ENCODE data around the gene ATXN7L1.

Gene ATXN7L1

GRCh38 chr7:105647591-105647990, 228.8 kb downstream of the ATXN7L1 start:
- CTCF ChIA-PET = interaction anchor here (1.2 to 1.4 kb wide), 5 partner anchors 9 to 520 kb away, joined by 3 to 7 read pairs (median 3); no protein-coding TSS in a partner anchor
- no peak for DNase-seq (ENCODE audit: extremely low spot score)
- TF ChIP-seq CTCF (IDR thresholded peaks at IDR 0.05; ENCODE audit: control extremely low read depth, extremely low read depth, low read depth, missing control alignments) = no peak
- POLR2A ChIA-PET = no interaction called here

- CTCF ChIA-PET = interaction anchor here (1.2 to 1.9 kb wide), 3 partner anchors 9 to 12 kb away, joined by 3 to 11 read pairs (median 4); no protein-coding TSS in a partner anchor
Measured at GRCh38 chr7:105644937-105645336, 231.5 kb downstream of the ATXN7L1 start.

DNA sequence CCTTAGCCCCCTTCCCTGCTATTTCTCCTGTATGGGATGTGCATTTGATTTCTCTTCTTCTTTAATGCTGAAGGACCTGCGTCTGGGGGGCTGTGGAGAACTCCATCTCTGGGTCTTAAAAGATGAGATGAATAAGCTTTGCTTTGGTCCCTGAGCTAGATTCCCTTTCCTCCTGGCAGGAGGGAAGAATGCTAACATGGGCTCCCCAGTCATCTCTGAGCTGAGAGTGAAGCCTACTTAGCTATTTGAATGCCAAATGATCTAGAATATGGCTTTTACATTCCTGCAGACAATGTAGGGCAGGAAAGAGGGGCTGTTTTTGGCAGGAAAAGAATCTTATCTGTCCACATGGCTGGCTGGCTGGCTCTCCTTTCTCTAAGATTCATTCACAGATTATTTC, 232.5 kb downstream of the ATXN7L1 start:
- ChIA-PET CTCF (interaction anchor here (1.2 to 1.9 kb wide), 4 partner anchors 8 to 13 kb away, joined by 3 to 11 read pairs (median 4); no protein-coding TSS in a partner anchor), POLR2A (no interaction called here)

More at GRCh38 chr7:105644937-105645336, 231.5 kb downstream of the ATXN7L1 start:
- no peak for DNase-seq (ENCODE audit: extremely low spot score)
- POLR2A ChIA-PET = no interaction called here
- no peak for TF ChIP-seq CTCF (IDR thresholded peaks at IDR 0.05; ENCODE audit: control extremely low read depth, extremely low read depth, low read depth, missing control alignments)

GRCh38 chr7:105643384-105643783, 233.0 kb downstream of the ATXN7L1 start:
- ChIA-PET CTCF (interaction anchor here (1.5 to 1.9 kb wide), 3 partner anchors 9 to 14 kb away, joined by 4 to 11 read pairs (median 5); no protein-coding TSS in a partner anchor), POLR2A (no interaction called here)
- TF ChIP-seq CTCF (IDR thresholded peaks at IDR 0.05; ENCODE audit: control extremely low read depth, extremely low read depth, low read depth, missing control alignments) = no peak
- no peak for DNase-seq (ENCODE audit: extremely low spot score)

More for the DNA sequence above, 232.5 kb downstream of the ATXN7L1 start:
- no peak for TF ChIP-seq CTCF (IDR thresholded peaks at IDR 0.05; ENCODE audit: control extremely low read depth, extremely low read depth, low read depth, missing control alignments)
- DNase-seq (ENCODE audit: extremely low spot score) = no peak

- ChIA-PET POLR2A (no interaction called here), CTCF (interaction anchor here (1.1 kb wide), 1 partner anchor 10 kb away, joined by 3 read pairs; no protein-coding TSS in a partner anchor)
- TF ChIP-seq CTCF (IDR thresholded peaks at IDR 0.05; ENCODE audit: control extremely low read depth, extremely low read depth, low read depth, missing control alignments) = no peak
- DNase-seq (ENCODE audit: extremely low spot score) = no peak
Measured at GRCh38 chr7:105642264-105642663, 234.1 kb downstream of the ATXN7L1 start.

- POLR2A ChIA-PET = no interaction called here
- CTCF ChIA-PET = interaction anchor here (1.1 to 1.7 kb wide), 3 partner anchors 11 to 15 kb away, joined by 3 to 5 read pairs (median 4); no protein-coding TSS in a partner anchor
- no peak for TF ChIP-seq CTCF (IDR thresholded peaks at IDR 0.05; ENCODE audit: control extremely low read depth, extremely low read depth, low read depth, missing control alignments)
- no peak for DNase-seq (ENCODE audit: extremely low spot score)
Measured at GRCh38 chr7:105640956-105641810, 235.2 kb downstream of the ATXN7L1 start.

Measured in GM10248 (cell line).